ENCODE results near the gene LST1.
A peak's percentile ranks its signal among the peaks of the same experiment; 100 is the strongest.

The LST1 gene

DNA sequence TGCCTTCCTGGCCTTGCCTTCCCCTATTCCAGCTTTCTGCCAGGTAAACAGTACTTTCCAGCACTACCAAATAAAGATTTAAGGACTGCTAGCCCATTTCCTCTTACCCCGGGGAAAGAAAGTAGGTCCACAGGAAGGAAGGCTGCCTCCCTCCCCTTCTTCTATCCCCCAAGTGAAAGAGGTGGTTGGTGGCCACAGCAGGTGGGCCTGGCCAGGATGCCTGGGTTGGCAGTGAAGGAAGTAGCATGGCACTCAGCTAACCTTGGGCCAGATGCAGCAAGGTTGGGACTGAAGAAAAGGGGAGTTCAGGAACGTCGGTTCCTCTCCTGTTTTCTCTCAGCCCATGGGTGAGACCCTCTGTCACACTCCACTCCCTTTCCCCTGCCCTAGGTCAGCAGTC is 29.8 kb upstream of the LST1 start:
- Mint-ChIP-seq H3K4me3 (no peak overlapping the region), H3K27me3 (no peaks in the 10 kb centered on the region), H3K4me1 (ENCODE audit: low read depth) (peaks cover 63% of the 10 kb centered on the region), H3K27ac (peak overlapping the region; percentile 72), H3K9me3 (ENCODE audit: low read depth) (no peaks in the 10 kb centered on the region), H3K36me3 (peaks cover 8% of the 10 kb centered on the region)

DNA sequence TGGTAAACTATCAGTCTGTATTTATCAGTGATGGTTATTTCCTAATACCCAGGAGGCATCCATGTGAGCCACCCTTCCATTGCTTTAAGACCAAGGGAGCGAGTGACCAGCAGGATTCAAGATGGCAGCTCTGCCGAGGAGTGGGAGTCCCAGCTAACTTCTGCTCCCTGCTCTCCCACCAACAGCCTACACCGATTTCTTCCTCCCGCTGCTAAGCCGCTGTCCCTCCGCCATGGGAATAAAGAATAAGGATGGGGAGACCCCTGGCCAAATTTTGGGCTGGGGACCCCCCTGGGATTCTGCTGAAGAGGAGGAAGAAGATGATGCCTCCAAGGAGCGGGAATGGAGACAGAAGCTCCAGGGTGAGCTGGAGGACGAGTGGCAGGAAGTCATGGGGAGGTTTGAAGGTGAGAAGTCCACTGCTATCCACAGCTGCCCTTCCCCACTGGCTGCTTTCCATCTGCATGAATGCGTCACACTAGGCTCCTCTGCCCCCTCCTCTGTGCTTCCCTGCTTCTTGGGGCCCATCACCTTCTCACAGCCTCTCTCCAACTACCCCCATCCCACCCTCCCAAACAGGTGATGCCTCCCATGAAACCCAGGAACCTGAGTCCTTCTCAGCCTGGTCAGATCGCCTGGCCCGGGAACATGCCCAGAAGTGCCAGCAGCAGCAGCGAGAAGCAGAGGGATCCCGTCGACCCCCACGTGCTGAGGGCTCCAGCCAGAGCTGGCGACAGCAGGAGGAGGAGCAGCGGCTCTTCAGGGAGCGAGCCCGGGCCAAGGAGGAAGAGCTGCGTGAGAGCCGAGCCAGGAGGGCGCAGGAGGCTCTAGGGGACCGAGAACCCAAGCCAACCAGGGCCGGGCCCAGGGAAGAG is 28.4 kb upstream of the LST1 start:
- Mint-ChIP-seq H3K4me3 (peak overlapping the region; percentile 63), H3K36me3 (peaks cover 14% of the 10 kb centered on the region), H3K27me3 (no peaks in the 10 kb centered on the region), H3K4me1 (ENCODE audit: low read depth) (peaks cover 72% of the 10 kb centered on the region), H3K9me3 (ENCODE audit: low read depth) (no peaks in the 10 kb centered on the region), H3K27ac (peak overlapping the region; percentile 97)

DNA sequence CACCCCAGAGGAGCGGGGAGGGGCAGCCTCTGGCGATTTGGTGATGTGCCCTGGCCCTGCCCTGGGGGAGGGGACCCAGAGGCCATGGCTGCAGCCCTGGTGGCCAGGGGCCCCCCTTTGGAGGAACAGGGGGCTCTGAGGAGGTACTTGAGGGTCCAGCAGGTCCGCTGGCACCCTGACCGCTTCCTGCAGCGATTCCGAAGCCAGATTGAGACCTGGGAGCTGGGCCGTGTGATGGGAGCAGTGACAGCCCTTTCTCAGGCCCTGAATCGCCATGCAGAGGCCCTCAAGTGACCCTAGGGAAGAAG is 27.8 kb upstream of the LST1 start:
- Mint-ChIP-seq H3K27ac (peak overlapping the region; percentile 97), H3K27me3 (no peaks in the 10 kb centered on the region), H3K9me3 (ENCODE audit: low read depth) (no peaks in the 10 kb centered on the region), H3K36me3 (peaks cover 16% of the 10 kb centered on the region), H3K4me3 (peak overlapping the region; percentile 80), H3K4me1 (ENCODE audit: low read depth) (peaks cover 78% of the 10 kb centered on the region)

DNA sequence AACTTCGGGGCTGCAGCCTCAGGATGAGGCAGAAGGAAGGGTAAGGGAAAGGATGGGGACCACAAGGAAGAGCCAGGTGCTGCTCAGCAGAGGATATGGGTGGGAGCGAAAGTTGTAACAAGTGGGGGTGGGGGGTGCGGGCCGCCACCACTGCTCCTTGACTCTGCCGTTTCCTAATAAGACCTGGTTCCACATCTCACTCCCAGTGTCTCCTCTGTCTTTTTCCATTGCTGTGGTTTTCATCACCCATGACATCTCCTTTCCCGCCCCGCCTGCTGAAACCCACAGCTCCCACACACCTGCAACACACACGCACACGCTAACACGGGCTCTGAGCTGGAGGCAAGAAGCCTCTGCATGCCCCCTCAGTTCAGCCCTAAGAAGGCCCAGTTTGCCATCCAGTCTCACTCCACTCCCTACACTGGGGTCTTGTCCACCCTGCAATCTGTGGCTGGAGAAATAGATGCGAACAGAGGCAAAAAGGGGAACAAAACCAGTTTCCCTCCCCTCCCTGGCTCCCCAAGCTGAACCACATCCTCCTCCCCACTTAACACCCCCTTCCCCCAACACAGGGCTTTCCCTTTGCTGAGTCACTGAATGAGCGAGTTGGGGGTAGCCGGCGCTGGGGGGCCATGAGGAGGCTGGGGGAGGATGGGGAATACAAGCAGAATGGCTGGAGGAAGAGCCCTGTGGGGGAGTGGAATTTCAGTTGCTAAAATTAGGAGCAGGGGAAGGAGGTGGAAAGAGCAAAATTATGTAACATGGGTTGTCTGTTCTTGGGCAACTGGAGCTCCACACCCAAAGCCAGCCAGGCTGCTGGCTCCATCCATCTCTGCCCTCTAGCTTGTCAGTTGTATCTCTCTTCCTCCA is 27.2 kb upstream of the LST1 start:
- H3K9me3 Mint-ChIP-seq (ENCODE audit: low read depth), result no peaks in the 10 kb centered on the region
- peaks cover 84% of the 10 kb centered on the region for H3K4me1 Mint-ChIP-seq (ENCODE audit: low read depth)
- H3K27me3 Mint-ChIP-seq, result no peaks in the 10 kb centered on the region
- H3K4me3 Mint-ChIP-seq, result peak overlapping the region; percentile 80
- H3K36me3 Mint-ChIP-seq, result peaks cover 19% of the 10 kb centered on the region
- peak overlapping the region; percentile 97 for H3K27ac Mint-ChIP-seq

DNA sequence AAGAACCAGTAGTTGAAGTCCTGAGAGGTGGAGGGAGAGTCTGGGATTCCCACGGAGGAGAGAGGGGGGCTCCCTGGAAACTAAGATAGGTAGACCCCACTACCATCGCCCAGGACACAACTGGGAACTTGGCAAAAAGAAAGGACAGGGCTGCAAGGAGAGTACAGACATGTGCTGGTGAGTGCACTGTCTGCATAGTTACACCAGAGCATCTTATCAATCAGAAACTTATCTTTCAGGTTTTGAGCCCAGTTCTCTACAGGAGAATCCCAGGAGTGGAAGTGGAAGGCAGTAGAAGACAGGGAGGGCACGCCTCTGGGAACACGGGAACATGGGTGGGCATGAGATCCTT is 26.5 kb upstream of the LST1 start:
- Mint-ChIP-seq H3K27me3 (no peaks in the 10 kb centered on the region), H3K36me3 (peaks cover 20% of the 10 kb centered on the region), H3K4me3 (peak overlapping the region; percentile 80), H3K4me1 (ENCODE audit: low read depth) (peaks cover 83% of the 10 kb centered on the region), H3K9me3 (ENCODE audit: low read depth) (no peaks in the 10 kb centered on the region), H3K27ac (peak overlapping the region; percentile 97)

DNA sequence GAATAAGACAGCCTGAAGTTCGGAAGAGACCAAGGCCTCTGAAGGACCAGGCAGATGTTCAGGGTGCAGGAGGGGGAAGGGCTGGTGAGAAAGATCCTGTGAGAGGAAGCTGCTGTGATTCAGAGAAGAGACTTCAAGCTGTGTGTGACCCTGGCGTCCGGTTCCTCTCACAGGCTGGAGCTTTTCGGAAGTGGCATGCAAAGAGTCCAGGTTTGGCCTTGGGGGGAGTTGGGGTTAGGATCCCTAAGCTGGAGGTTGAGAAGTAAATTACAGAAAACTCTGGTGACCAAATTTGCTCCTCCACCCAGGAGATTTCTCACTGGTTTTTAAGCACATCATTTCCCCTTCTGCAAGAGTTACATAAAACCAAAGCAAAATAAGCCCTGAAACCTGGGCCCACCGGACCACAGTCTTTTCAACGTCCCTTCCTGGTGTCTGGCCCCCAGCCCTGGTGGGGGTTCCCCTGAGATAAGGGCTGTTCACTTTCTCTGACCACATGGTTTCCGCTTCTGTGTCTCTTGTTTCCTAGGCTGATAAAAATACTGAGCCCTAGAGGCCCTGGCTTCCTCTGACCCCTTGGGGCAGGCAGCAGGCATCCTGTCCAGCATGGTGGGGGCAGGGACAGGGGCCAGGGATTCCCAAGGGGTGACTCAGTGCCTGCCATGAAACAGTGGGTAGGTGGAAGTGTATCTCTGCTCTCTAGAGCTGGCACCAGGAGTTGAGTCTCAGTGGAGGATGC is 25.9 kb upstream of the LST1 start:
- Mint-ChIP-seq H3K9me3 (ENCODE audit: low read depth) (no peaks in the 10 kb centered on the region), H3K27ac (peak overlapping the region; percentile 97)

DNA sequence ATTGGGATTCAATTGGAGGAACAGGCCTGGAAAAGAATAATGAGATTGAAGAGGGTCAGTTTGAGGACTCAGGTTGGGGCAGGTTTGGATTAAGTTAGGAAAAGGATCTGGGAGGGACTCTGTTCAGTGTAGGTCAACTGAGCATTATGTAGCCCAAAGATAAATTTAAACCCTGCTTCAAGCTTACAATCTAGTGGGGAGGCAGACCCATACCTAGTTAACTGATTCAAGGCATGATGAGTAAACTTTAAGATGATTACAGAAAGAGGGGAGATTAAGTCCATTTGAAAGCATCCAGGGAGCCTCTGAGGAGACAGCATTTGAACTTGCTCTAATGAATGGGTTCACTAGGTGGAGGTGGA is 25.4 kb upstream of the LST1 start:
- peak overlapping the region; percentile 80 for H3K4me3 Mint-ChIP-seq
- no peaks in the 10 kb centered on the region for H3K9me3 Mint-ChIP-seq (ENCODE audit: low read depth)
- H3K27ac Mint-ChIP-seq, result peak overlapping the region; percentile 97
- no peaks in the 10 kb centered on the region for H3K27me3 Mint-ChIP-seq
- peaks cover 23% of the 10 kb centered on the region for H3K36me3 Mint-ChIP-seq
- H3K4me1 Mint-ChIP-seq (ENCODE audit: low read depth), result peaks cover 89% of the 10 kb centered on the region

More for the DNA sequence above, 25.9 kb upstream of the LST1 start:
- no peaks in the 10 kb centered on the region for H3K27me3 Mint-ChIP-seq
- peak overlapping the region; percentile 80 for H3K4me3 Mint-ChIP-seq
- H3K36me3 Mint-ChIP-seq, result peaks cover 23% of the 10 kb centered on the region
- H3K4me1 Mint-ChIP-seq (ENCODE audit: low read depth), result peaks cover 84% of the 10 kb centered on the region

DNA sequence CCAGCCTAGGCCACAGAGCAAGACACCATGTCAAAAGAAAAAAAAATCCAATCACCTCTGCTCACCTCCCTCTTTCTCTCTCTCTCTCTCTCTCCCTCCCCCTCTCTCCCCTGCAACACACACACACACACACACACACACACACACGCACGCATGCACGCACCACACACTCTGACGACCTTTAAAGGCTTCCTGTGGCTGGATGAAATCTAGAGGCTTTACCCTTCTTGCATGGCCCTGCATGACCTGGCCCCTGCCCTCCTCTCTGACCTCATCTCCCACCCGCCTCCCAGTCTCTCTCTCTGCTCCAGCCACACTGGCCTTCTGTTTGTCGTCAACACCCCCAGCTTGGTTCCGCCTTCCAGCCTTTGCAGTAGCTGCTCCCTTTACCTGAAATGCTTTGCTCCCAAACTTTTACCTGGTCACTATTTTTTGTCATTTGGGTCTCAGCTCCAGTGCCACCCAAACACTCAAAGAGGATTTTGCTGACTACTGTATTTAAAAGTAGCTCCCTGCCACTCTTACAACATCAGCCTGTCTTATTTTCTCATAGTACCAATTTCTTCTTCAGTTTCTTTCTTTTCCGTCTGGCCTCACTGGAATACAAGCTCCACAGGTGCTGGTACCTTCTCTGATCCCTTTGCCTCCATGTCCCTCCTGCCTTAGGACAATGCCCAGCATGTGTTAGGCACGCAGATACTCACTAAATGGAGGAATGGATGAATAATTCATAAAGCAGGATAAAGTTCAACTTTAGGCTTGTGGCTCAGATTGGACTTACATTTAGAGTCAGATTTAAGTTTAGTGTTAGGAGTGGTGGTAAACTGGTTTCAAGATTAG is 18.3 kb upstream of the LST1 start:
- no peaks in the 10 kb centered on the region for H3K9me3 Mint-ChIP-seq (ENCODE audit: low read depth)
- peaks cover 78% of the 10 kb centered on the region for H3K4me1 Mint-ChIP-seq (ENCODE audit: low read depth)
- peak overlapping the region; percentile 81 for H3K4me3 Mint-ChIP-seq
- peak overlapping the region; percentile 99 for H3K27ac Mint-ChIP-seq
- H3K27me3 Mint-ChIP-seq, result no peaks in the 10 kb centered on the region
- H3K36me3 Mint-ChIP-seq, result peaks cover 10% of the 10 kb centered on the region

DNA sequence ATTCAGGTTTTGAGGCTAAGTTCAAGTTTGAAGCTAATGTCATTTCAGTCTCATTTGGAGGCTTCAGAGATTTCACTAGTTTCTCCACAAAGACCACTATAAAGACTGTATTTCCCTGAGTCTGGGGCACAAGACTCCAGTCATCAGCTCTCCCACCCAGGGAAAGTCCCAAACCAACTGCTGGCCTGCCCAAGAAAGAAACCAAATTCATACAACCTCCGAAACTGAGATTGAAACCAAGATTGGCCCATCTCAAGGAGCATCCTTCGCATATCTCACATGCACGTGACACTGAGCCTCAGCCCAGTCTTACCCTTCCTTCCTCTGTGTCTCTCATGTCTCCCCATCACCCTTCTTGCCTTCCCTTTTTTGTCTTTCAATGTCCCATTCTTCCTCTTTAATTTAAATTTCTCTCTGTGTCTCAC is 17.5 kb upstream of the LST1 start:
- H3K4me1 Mint-ChIP-seq (ENCODE audit: low read depth), result peaks cover 77% of the 10 kb centered on the region
- H3K27ac Mint-ChIP-seq, result peak overlapping the region; percentile 99
- H3K4me3 Mint-ChIP-seq, result peak overlapping the region; percentile 81
- H3K27me3 Mint-ChIP-seq, result no peaks in the 10 kb centered on the region
- H3K36me3 Mint-ChIP-seq, result peaks cover 8% of the 10 kb centered on the region
- no peaks in the 10 kb centered on the region for H3K9me3 Mint-ChIP-seq (ENCODE audit: low read depth)

DNA sequence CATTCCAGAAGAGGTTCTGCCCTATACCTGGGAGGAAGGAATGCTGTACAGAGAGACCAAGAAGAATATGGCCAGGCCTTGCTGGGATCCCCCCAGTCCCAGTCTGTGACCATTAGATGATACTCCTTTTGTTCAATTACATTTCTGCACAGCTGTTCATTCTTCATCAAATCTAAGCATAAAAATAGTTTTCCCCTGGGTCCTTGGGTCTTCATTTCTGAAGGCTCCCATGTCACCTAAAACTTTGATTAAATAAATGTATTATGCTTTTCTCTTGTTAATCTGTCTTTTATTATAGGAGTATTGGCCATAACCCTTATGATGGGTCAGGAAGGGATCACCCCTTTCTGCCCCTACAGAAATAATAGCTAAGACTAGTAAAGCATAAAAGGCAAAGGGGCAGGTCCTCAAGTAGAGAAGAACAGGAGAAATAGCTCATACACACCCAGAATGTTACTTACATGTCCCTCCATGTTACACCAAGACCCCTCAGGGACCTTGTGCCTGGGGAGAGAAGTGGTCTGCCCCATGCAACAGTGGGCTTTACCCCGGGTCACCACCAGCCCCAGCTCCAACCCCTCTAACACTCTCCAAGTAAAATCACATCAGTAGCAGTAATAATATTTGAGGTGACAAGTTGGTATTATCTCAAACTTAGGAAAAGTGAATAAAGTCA is 16.1 kb upstream of the LST1 start:
- Mint-ChIP-seq H3K36me3 (peaks cover 4% of the 10 kb centered on the region), H3K4me3 (peak overlapping the region; percentile 100), H3K9me3 (ENCODE audit: low read depth) (no peaks in the 10 kb centered on the region), H3K27ac (peak overlapping the region; percentile 99), H3K27me3 (no peaks in the 10 kb centered on the region), H3K4me1 (ENCODE audit: low read depth) (peaks cover 82% of the 10 kb centered on the region)

DNA sequence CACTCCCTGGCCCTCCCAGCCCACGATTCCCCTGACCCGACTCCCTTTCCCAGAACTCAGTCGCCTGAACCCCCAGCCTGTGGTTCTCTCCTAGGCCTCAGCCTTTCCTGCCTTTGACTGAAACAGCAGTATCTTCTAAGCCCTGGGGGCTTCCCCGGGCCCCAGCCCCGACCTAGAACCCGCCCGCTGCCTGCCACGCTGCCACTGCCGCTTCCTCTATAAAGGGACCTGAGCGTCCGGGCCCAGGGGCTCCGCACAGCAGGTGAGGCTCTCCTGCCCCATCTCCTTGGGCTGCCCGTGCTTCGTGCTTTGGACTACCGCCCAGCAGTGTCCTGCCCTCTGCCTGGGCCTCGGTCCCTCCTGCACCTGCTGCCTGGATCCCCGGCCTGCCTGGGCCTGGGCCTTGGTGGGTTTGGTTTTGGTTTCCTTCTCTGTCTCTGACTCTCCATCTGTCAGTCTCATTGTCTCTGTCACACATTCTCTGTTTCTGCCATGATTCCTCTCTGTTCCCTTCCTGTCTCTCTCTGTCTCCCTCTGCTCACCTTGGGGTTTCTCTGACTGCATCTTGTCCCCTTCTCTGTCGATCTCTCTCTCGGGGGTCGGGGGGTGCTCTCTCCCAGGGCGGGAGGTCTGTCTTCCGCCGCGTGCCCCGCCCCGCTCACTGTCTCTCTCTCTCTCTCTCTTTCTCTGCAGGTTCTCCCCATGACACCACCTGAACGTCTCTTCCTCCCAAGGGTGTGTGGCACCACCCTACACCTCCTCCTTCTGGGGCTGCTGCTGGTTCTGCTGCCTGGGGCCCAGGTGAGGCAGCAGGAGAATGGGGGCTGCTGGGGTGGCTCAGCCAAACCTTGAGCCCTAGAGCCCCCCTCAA is 13.8 kb upstream of the LST1 start, which contains the start of gene LTA:
TSS of gene LTA (plus strand) at position 249 of the 871 bp plus-strand sequence. CDS start at position 703, 454 bp downstream.
- H3K27me3 Mint-ChIP-seq, result no peaks in the 10 kb centered on the region
- H3K4me1 Mint-ChIP-seq (ENCODE audit: low read depth), result peaks cover 86% of the 10 kb centered on the region
- H3K36me3 Mint-ChIP-seq, result peaks cover 18% of the 10 kb centered on the region
- no peaks in the 10 kb centered on the region for H3K9me3 Mint-ChIP-seq (ENCODE audit: low read depth)
- H3K4me3 Mint-ChIP-seq, result peak within 1 kb of the TSS; percentile 100
- H3K27ac Mint-ChIP-seq, result peak within 1 kb of the TSS; percentile 99

DNA sequence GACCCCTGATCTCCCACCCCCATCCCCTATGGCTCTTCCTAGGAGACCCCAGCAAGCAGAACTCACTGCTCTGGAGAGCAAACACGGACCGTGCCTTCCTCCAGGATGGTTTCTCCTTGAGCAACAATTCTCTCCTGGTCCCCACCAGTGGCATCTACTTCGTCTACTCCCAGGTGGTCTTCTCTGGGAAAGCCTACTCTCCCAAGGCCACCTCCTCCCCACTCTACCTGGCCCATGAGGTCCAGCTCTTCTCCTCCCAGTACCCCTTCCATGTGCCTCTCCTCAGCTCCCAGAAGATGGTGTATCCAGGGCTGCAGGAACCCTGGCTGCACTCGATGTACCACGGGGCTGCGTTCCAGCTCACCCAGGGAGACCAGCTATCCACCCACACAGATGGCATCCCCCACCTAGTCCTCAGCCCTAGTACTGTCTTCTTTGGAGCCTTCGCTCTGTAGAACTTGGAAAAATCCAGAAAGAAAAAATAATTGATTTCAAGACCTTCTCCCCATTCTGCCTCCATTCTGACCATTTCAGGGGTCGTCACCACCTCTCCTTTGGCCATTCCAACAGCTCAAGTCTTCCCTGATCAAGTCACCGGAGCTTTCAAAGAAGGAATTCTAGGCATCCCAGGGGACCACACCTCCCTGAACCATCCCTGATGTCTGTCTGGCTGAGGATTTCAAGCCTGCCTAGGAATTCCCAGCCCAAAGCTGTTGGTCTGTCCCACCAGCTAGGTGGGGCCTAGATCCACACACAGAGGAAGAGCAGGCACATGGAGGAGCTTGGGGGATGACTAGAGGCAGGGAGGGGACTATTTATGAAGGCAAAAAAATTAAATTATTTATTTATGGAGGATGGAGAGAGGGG is 12.6 kb upstream of the LST1 start:
- Mint-ChIP-seq H3K4me1 (ENCODE audit: low read depth) (peaks cover 78% of the 10 kb centered on the region), H3K9me3 (ENCODE audit: low read depth) (no peaks in the 10 kb centered on the region), H3K4me3 (peak overlapping the region; percentile 100), H3K27me3 (no peaks in the 10 kb centered on the region), H3K27ac (peak overlapping the region; percentile 99), H3K36me3 (peaks cover 18% of the 10 kb centered on the region)
